Measurements from ENCODE around the gene DNAI1. TPM values are rescaled to one million over a fixed set of nuclear protein-coding genes. Genes with fewer than 3 reads are reported as not detected.

DNAI1 gene
- total RNA-seq, 1 donor from 2014 or later, result 1.8 TPM

GRCh38 chr9:34505370-34506120 lies 46.9 kb downstream of the DNAI1 start:
- Mint-ChIP-seq H3K36me3 (ENCODE audit: low read depth, unreplicated experiment) (peaks cover 7% of the 10 kb centered on the region), H3K27ac (ENCODE audit: unreplicated experiment) (no peak overlapping the region), H3K4me1 (ENCODE audit: low read depth, unreplicated experiment) (peaks cover 5% of the 10 kb centered on the region), H3K9me3 (ENCODE audit: unreplicated experiment) (peaks cover 6% of the 10 kb centered on the region), H3K4me3 (ENCODE audit: unreplicated experiment) (no peak overlapping the region), H3K27me3 (ENCODE audit: low read depth, unreplicated experiment) (peaks cover 65% of the 10 kb centered on the region)
- Histone ChIP-seq H3K79me2 (ENCODE audit: insufficient read depth, low read length) (no peaks in the 10 kb centered on the region), H3K4me2 (ENCODE audit: low read length) (no peak overlapping the region), H3K9me3 (ENCODE audit: insufficient read depth, low read depth, low read length) (no peaks in the 10 kb centered on the region), H3K4me1 (ENCODE audit: insufficient read depth, low read length) (peaks cover 14% of the 10 kb centered on the region), H3K9ac (ENCODE audit: low read length) (no peak overlapping the region), H3K4me3 (ENCODE audit: insufficient read depth, low read depth, low read length) (no peak overlapping the region), H3K36me3 (ENCODE audit: insufficient read depth, low read length) (no peaks in the 10 kb centered on the region), H3K27me3 (ENCODE audit: insufficient read depth, low read length) (peaks cover 14% of the 10 kb centered on the region), H4K20me1 (ENCODE audit: insufficient read depth, low read length) (no peaks in the 10 kb centered on the region), H2AFZ (ENCODE audit: low read depth, low read length) (no peak overlapping the region), H3K27ac (ENCODE audit: low read depth, low read length) (no peak overlapping the region)
- DNase-seq (ENCODE audit: low read depth) (no peak), FAIRE-seq (no peak)
- TF ChIP-seq EZH2 (IDR thresholded peaks at IDR 0.05; ENCODE audit: insufficient read depth, low read length) (no peak), CTCF (IDR thresholded peaks at IDR 0.05; ENCODE audit: insufficient read depth, low read depth, low read length) (no peak)

GRCh38 chr9:34506623-34507022 lies 48.0 kb downstream of the DNAI1 start:
- no peak for TF ChIP-seq CTCF (IDR thresholded peaks at IDR 0.05; ENCODE audit: insufficient read depth, low read depth, low read length)
- no peak for TF ChIP-seq EZH2 (IDR thresholded peaks at IDR 0.05; ENCODE audit: insufficient read depth, low read length)
- Histone ChIP-seq H3K4me3 (ENCODE audit: insufficient read depth, low read depth, low read length) (no peak overlapping the region), H3K27ac (ENCODE audit: low read depth, low read length) (no peak overlapping the region), H3K79me2 (ENCODE audit: insufficient read depth, low read length) (no peaks in the 10 kb centered on the region), H3K27me3 (ENCODE audit: insufficient read depth, low read length) (peaks cover 15% of the 10 kb centered on the region), H3K9ac (ENCODE audit: low read length) (no peak overlapping the region), H4K20me1 (ENCODE audit: insufficient read depth, low read length) (no peaks in the 10 kb centered on the region), H3K36me3 (ENCODE audit: insufficient read depth, low read length) (no peaks in the 10 kb centered on the region), H3K9me3 (ENCODE audit: insufficient read depth, low read depth, low read length) (no peaks in the 10 kb centered on the region), H3K4me1 (ENCODE audit: insufficient read depth, low read length) (peaks cover 14% of the 10 kb centered on the region), H3K4me2 (ENCODE audit: low read length) (no peak overlapping the region), H2AFZ (ENCODE audit: low read depth, low read length) (no peak overlapping the region)
- FAIRE-seq (no peak), DNase-seq (ENCODE audit: low read depth) (no peak)
- H3K4me1 Mint-ChIP-seq (ENCODE audit: low read depth, unreplicated experiment), result peaks cover 3% of the 10 kb centered on the region
- no peak overlapping the region for H3K4me3 Mint-ChIP-seq (ENCODE audit: unreplicated experiment)
- peaks cover 70% of the 10 kb centered on the region for H3K27me3 Mint-ChIP-seq (ENCODE audit: low read depth, unreplicated experiment)
- no peak overlapping the region for H3K27ac Mint-ChIP-seq (ENCODE audit: unreplicated experiment)
- peaks cover 8% of the 10 kb centered on the region for H3K9me3 Mint-ChIP-seq (ENCODE audit: unreplicated experiment)
- H3K36me3 Mint-ChIP-seq (ENCODE audit: low read depth, unreplicated experiment), result peaks cover 7% of the 10 kb centered on the region

GRCh38 chr9:34507556-34507955 lies 49.0 kb downstream of the DNAI1 start:
- DNase-seq (ENCODE audit: low read depth) (no peak), FAIRE-seq (no peak)
- Histone ChIP-seq H3K4me1 (ENCODE audit: insufficient read depth, low read length) (peaks cover 7% of the 10 kb centered on the region), H3K4me2 (ENCODE audit: low read length) (no peak overlapping the region), H3K9me3 (ENCODE audit: insufficient read depth, low read depth, low read length) (no peaks in the 10 kb centered on the region), H3K27ac (ENCODE audit: low read depth, low read length) (no peak overlapping the region), H3K36me3 (ENCODE audit: insufficient read depth, low read length) (no peaks in the 10 kb centered on the region), H2AFZ (ENCODE audit: low read depth, low read length) (no peak overlapping the region), H3K79me2 (ENCODE audit: insufficient read depth, low read length) (no peaks in the 10 kb centered on the region), H4K20me1 (ENCODE audit: insufficient read depth, low read length) (no peaks in the 10 kb centered on the region), H3K4me3 (ENCODE audit: insufficient read depth, low read depth, low read length) (no peak overlapping the region), H3K9ac (ENCODE audit: low read length) (no peak overlapping the region), H3K27me3 (ENCODE audit: insufficient read depth, low read length) (peaks cover 18% of the 10 kb centered on the region)
- TF ChIP-seq CTCF (IDR thresholded peaks at IDR 0.05; ENCODE audit: insufficient read depth, low read depth, low read length) (no peak), EZH2 (IDR thresholded peaks at IDR 0.05; ENCODE audit: insufficient read depth, low read length) (no peak)
- Mint-ChIP-seq H3K36me3 (ENCODE audit: low read depth, unreplicated experiment) (peaks cover 7% of the 10 kb centered on the region), H3K9me3 (ENCODE audit: unreplicated experiment) (peaks cover 9% of the 10 kb centered on the region), H3K4me1 (ENCODE audit: low read depth, unreplicated experiment) (peaks cover 2% of the 10 kb centered on the region), H3K27ac (ENCODE audit: unreplicated experiment) (no peak overlapping the region), H3K4me3 (ENCODE audit: unreplicated experiment) (no peak overlapping the region), H3K27me3 (ENCODE audit: low read depth, unreplicated experiment) (peaks cover 71% of the 10 kb centered on the region)

Data from astrocyte (in vitro differentiated cells and primary cell).